Adrenal gland (tissue), 5 donors: ENCODE data around the gene C6orf89.

Source experiments
- CTCF ChIP-seq, 6 experiments: fragments of 450-650 bp in 4 of 6; fragments of 200-600 bp in 2 of 6; sonication (generic) in 1 of 6; IDR thresholded peaks; 1 replicate in 5 of 6; 2 replicates in 1 of 6; pipeline versions ENCODE4 v1.5.1 to v1.8.0; 2016 to 2021; ENCODE audit warnings: antibody characterized with exemption in 6 of 6, mild to moderate bottlenecking in 2 of 6, moderate library complexity in 1 of 6
- POLR2A ChIP-seq, 2 donors: fragments of 450-650 bp; IDR thresholded peaks; one replicate each; pipeline ENCODE4 v1.6.1; 2017; ENCODE audit warnings: antibody characterized with exemption in 2 of 2, mild to moderate bottlenecking in 2 of 2, moderate library complexity in 1 of 2
- donor health status: DM: no; HTN: no; CAD: no.

GRCh38 chr6:36920546-36920945 lies 34.8 kb downstream of the C6orf89 start:
- TF ChIP-seq POLR2A (IDR thresholded peaks at IDR 0.05) (no peak), CTCF (IDR thresholded peaks at IDR 0.05) (no peak)
